ENCODE data around the gene ODAD2. TPM values are rescaled to one million over a fixed set of nuclear protein-coding genes. Genes with fewer than 3 reads are reported as not detected.

ODAD2 gene
- total and polyA plus RNA-seq, 3 experiments from 2014 or later = 0.20 TPM; not detected in 2

GRCh38 chr10:27804136-27804535, 194.7 kb downstream of the ODAD2 start:
- Histone ChIP-seq H3K4me1 (ENCODE audit: insufficient read depth, low read length) (no peaks in the 10 kb centered on the region), H3K27me3 (ENCODE audit: insufficient read depth, low read length, poor library complexity, severe bottlenecking) (no peaks in the 10 kb centered on the region), H3K9me3 (ENCODE audit: low read length) (no peaks in the 10 kb centered on the region), H3K4me3 (ENCODE audit: low read length) (no peak overlapping the region), H3K36me3 (ENCODE audit: insufficient read depth, low read length) (no peaks in the 10 kb centered on the region), H3K27ac (ENCODE audit: low read depth, low read length) (no peak overlapping the region)
- ChIA-PET CTCF (no interaction called here), POLR2A (no interaction called here)
- Mint-ChIP-seq H3K36me3 (no peaks in the 10 kb centered on the region), H3K27me3 (peaks cover 14 to 33% of the 10 kb centered on the region in 2 donors), H3K27ac (peak overlapping the region in 1 of 8 donors; percentile 89), H3K4me1 (no peaks in the 10 kb centered on the region), H3K4me3 (no peak overlapping the region), H3K9me3 (no peaks in the 10 kb centered on the region)
- no peak for DNase-seq

GRCh38 chr10:27801171-27801785, 197.6 kb downstream of the ODAD2 start:
- no peak overlapping the region for H3K27ac ChIP-seq (ENCODE audit: low read depth, low read length)
- no peaks in the 10 kb centered on the region for H3K36me3 ChIP-seq (ENCODE audit: insufficient read depth, low read length)
- CTCF ChIA-PET = no interaction called here
- no peaks in the 10 kb centered on the region for H3K27me3 ChIP-seq (ENCODE audit: insufficient read depth, low read length, poor library complexity, severe bottlenecking)
- H3K9me3 ChIP-seq (ENCODE audit: low read length) = no peaks in the 10 kb centered on the region
- Mint-ChIP-seq H3K4me3 (no peak overlapping the region), H3K4me1 (no peaks in the 10 kb centered on the region), H3K36me3 (no peaks in the 10 kb centered on the region), H3K27ac (no peak overlapping the region), H3K9me3 (no peaks in the 10 kb centered on the region), H3K27me3 (peaks cover 14 to 41% of the 10 kb centered on the region in 2 donors)
- no peak for DNase-seq
- no peak overlapping the region for H3K4me3 ChIP-seq (ENCODE audit: low read length)
- POLR2A ChIA-PET = no interaction called here
- H3K4me1 ChIP-seq (ENCODE audit: insufficient read depth, low read length) = no peaks in the 10 kb centered on the region

- H3K36me3 Mint-ChIP-seq = no peaks in the 10 kb centered on the region
- no peaks in the 10 kb centered on the region for H3K36me3 ChIP-seq (ENCODE audit: insufficient read depth, low read length)
Observed at GRCh38 chr10:27799046-27799445, 199.8 kb downstream of the ODAD2 start.

DNA sequence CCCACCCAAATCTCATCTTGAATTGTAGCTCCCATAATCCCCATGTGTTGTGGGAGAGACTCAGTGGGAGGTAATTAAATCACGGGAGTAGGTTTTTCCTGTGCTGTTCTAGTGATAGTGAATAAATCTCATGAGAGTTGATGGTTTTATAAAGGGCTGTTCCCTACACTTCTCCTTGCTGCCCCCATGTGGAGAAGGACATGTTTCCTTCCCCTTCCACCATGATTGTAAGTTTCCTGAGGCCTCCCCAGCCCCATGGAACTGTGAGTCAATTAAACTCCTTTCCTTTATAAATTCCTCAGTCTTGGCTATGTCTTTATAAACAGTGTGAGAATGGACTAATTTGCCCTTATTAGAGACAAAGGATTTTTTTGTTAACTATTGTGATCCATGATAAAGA, 204.7 kb downstream of the ODAD2 start:
- Histone ChIP-seq H3K27ac (ENCODE audit: low read depth, low read length) (no peak overlapping the region), H3K4me1 (ENCODE audit: insufficient read depth, low read length) (no peaks in the 10 kb centered on the region), H3K27me3 (ENCODE audit: insufficient read depth, low read length, poor library complexity, severe bottlenecking) (no peaks in the 10 kb centered on the region), H3K4me3 (ENCODE audit: low read length) (no peak overlapping the region), H3K9me3 (ENCODE audit: low read length) (no peaks in the 10 kb centered on the region), H3K36me3 (ENCODE audit: insufficient read depth, low read length) (no peaks in the 10 kb centered on the region)
- Mint-ChIP-seq H3K4me3 (no peak overlapping the region), H3K27me3 (peaks cover 14 to 51% of the 10 kb centered on the region in 2 donors), H3K9me3 (peaks cover 0 to 2% (median 0%) of the 10 kb centered on the region in 5 donors), H3K36me3 (no peaks in the 10 kb centered on the region), H3K27ac (no peak overlapping the region), H3K4me1 (no peaks in the 10 kb centered on the region)
- DNase-seq = no peak
- CTCF ChIA-PET = no interaction called here
- POLR2A ChIA-PET = no interaction called here

More at GRCh38 chr10:27799046-27799445, 199.8 kb downstream of the ODAD2 start:
- H3K27ac Mint-ChIP-seq = no peak overlapping the region
- Histone ChIP-seq H3K4me1 (ENCODE audit: insufficient read depth, low read length) (no peaks in the 10 kb centered on the region), H3K9me3 (ENCODE audit: low read length) (no peaks in the 10 kb centered on the region), H3K27me3 (ENCODE audit: insufficient read depth, low read length, poor library complexity, severe bottlenecking) (no peaks in the 10 kb centered on the region), H3K4me3 (ENCODE audit: low read length) (no peak overlapping the region), H3K27ac (ENCODE audit: low read depth, low read length) (no peak overlapping the region)
- H3K4me3 Mint-ChIP-seq = no peak overlapping the region
- DNase-seq = no peak
- H3K27me3 Mint-ChIP-seq = peaks cover 15 to 34% of the 10 kb centered on the region in 2 donors
- ChIA-PET CTCF (no interaction called here), POLR2A (no interaction called here)
- H3K4me1 Mint-ChIP-seq = no peaks in the 10 kb centered on the region
- H3K9me3 Mint-ChIP-seq = peaks cover 0 to 2% (median 0%) of the 10 kb centered on the region in 5 donors

DNA sequence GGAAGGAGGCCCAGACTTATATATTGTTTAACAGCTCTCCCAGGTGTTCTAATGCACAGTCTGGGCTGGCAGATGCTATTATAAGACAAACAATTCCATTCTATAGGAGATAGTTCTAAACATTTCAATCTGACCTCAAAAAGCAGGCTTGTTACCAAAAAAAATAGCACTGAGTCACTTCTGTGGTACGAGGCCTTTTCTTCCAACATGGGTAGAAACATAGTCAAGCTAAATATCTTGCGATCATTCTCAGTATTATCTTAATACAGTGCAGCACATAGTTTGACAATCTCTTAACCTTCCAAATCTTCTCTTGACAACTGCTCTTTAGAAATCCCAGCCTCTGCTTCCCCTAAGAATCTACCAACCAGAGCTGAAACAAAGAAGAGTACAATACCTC, 206.7 kb downstream of the ODAD2 start:
- no peaks in the 10 kb centered on the region for H3K36me3 ChIP-seq (ENCODE audit: insufficient read depth, low read length)
- ChIA-PET POLR2A (no interaction called here), CTCF (interaction anchor here (1.1 kb wide), 1 partner anchor 49 kb away, joined by 3 read pairs; no protein-coding TSS in a partner anchor)
- peaks cover 18 to 55% of the 10 kb centered on the region in 2 donors for H3K27me3 Mint-ChIP-seq
- no peak for DNase-seq
- H3K4me1 Mint-ChIP-seq = no peaks in the 10 kb centered on the region
- no peaks in the 10 kb centered on the region for H3K27me3 ChIP-seq (ENCODE audit: insufficient read depth, low read length, poor library complexity, severe bottlenecking)
- H3K9me3 ChIP-seq (ENCODE audit: low read length) = no peaks in the 10 kb centered on the region
- H3K4me3 ChIP-seq (ENCODE audit: low read length) = no peak overlapping the region
- H3K4me1 ChIP-seq (ENCODE audit: insufficient read depth, low read length) = no peaks in the 10 kb centered on the region
- no peak overlapping the region for H3K4me3 Mint-ChIP-seq
- H3K9me3 Mint-ChIP-seq = peaks cover 0 to 2% (median 0%) of the 10 kb centered on the region in 5 donors
- H3K27ac Mint-ChIP-seq = no peak overlapping the region
- H3K36me3 Mint-ChIP-seq = no peaks in the 10 kb centered on the region
- no peak overlapping the region for H3K27ac ChIP-seq (ENCODE audit: low read depth, low read length)

DNA sequence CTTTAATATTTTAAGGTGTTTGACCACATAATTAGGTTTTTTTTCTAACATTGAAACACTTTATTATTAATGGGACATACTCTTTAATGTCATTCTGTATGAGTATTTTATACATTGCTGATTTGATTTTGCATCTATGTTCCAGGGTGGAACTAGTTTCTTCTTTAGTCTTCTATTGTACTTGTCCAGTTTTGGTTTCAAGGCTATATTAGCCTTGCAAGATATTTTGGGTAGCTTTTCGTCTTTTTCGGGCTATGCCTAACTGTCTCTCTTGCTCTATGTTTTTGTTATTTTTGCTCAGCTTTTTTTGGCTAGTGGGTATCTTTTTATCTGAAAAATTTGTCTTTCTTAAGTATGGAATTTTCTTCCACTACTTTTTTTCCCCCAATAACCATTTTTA, 214.6 kb downstream of the ODAD2 start:
- Histone ChIP-seq H3K9me3 (ENCODE audit: low read length) (no peaks in the 10 kb centered on the region), H3K27me3 (ENCODE audit: insufficient read depth, low read length, poor library complexity, severe bottlenecking) (peaks cover 3% of the 10 kb centered on the region), H3K4me1 (ENCODE audit: insufficient read depth, low read length) (no peaks in the 10 kb centered on the region), H3K27ac (ENCODE audit: low read depth, low read length) (no peak overlapping the region), H3K4me3 (ENCODE audit: low read length) (no peak overlapping the region), H3K36me3 (ENCODE audit: insufficient read depth, low read length) (no peaks in the 10 kb centered on the region)
- H3K27me3 Mint-ChIP-seq = peaks cover 13 to 31% of the 10 kb centered on the region in 2 donors
- no peaks in the 10 kb centered on the region for H3K36me3 Mint-ChIP-seq
- no peak for DNase-seq
- no peak overlapping the region for H3K27ac Mint-ChIP-seq
- CTCF ChIA-PET = interaction anchor here (0.6 kb wide), 1 partner anchor 606 kb away, joined by 3 read pairs; no protein-coding TSS in a partner anchor
- POLR2A ChIA-PET = no interaction called here
- H3K4me1 Mint-ChIP-seq = no peaks in the 10 kb centered on the region
- H3K4me3 Mint-ChIP-seq = no peak overlapping the region
- H3K9me3 Mint-ChIP-seq = peaks cover 0 to 3% (median 0%) of the 10 kb centered on the region in 5 donors

DNA sequence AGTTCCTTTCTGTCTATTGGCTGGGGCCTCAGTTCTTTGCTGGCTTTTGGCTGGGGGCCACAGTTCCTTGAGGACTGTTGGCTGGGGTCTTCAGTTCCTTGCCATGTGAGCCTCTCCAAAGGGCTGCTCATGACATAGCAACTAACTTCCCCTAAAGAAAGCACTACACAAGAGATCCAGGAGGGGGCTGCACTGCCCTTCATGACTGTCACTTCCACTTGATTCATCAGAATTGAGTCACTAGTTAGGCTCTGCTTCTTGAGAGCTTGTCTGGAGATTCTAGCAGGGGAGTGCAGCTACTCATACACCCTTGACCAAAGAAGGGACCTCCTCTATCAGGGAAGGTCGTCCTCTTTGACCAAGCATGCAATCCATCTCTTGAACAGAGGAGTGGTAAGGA, 215.2 kb downstream of the ODAD2 start:
- DNase-seq = peak in 2 of 5 donors; percentile 12 to 19
- no peaks in the 10 kb centered on the region for H3K9me3 ChIP-seq (ENCODE audit: low read length)
- no peak overlapping the region for H3K4me3 Mint-ChIP-seq
- peaks cover 13 to 25% of the 10 kb centered on the region in 2 donors for H3K27me3 Mint-ChIP-seq
- H3K27me3 ChIP-seq (ENCODE audit: insufficient read depth, low read length, poor library complexity, severe bottlenecking) = peaks cover 3% of the 10 kb centered on the region
- ChIA-PET CTCF (interaction anchor here (0.6 kb wide), 1 partner anchor 607 kb away, joined by 3 read pairs; no protein-coding TSS in a partner anchor), POLR2A (no interaction called here)
- no peak overlapping the region for H3K27ac Mint-ChIP-seq
- H3K36me3 Mint-ChIP-seq = no peaks in the 10 kb centered on the region
- no peaks in the 10 kb centered on the region for H3K4me1 Mint-ChIP-seq
- no peaks in the 10 kb centered on the region for H3K36me3 ChIP-seq (ENCODE audit: insufficient read depth, low read length)
- H3K4me3 ChIP-seq (ENCODE audit: low read length) = no peak overlapping the region
- peaks cover 0 to 3% (median 0%) of the 10 kb centered on the region in 5 donors for H3K9me3 Mint-ChIP-seq
- H3K27ac ChIP-seq (ENCODE audit: low read depth, low read length) = no peak overlapping the region
- no peaks in the 10 kb centered on the region for H3K4me1 ChIP-seq (ENCODE audit: insufficient read depth, low read length)

DNA sequence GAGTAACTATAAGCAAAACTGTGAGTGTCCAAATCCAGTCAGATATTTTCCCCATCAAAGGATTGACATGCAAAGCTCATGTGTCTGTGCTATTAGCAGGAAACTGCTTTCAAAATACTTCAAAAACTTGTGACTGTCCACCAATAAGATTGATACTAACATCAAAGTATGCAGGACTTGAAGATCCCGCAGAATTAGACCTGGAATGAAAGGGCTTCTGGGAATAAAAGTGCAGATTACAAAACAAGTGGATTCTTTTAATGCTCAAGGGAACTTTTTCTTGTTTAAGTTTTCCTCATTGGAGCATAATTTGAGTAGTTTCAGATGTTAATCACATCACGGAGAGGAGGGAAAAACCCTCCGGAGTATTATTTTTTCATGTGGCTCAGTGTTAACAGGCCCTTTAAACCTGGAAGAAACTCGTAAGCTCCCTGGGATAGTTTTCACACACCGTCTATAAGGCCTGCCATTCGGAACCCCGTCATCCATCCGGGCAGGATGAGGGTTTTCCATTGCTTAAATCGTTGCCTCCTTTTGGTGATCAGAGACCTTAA, 219.3 kb downstream of the ODAD2 start:
- no peak overlapping the region for H3K27ac Mint-ChIP-seq
- H3K36me3 Mint-ChIP-seq = no peaks in the 10 kb centered on the region
- POLR2A ChIA-PET = no interaction called here
- Histone ChIP-seq H3K4me3 (ENCODE audit: low read length) (no peak overlapping the region), H3K9me3 (ENCODE audit: low read length) (no peaks in the 10 kb centered on the region), H3K27me3 (ENCODE audit: insufficient read depth, low read length, poor library complexity, severe bottlenecking) (peaks cover 3% of the 10 kb centered on the region), H3K36me3 (ENCODE audit: insufficient read depth, low read length) (no peaks in the 10 kb centered on the region), H3K4me1 (ENCODE audit: insufficient read depth, low read length) (no peaks in the 10 kb centered on the region), H3K27ac (ENCODE audit: low read depth, low read length) (no peak overlapping the region)
- H3K4me3 Mint-ChIP-seq = no peak overlapping the region
- H3K4me1 Mint-ChIP-seq = no peaks in the 10 kb centered on the region
- peaks cover 18 to 40% of the 10 kb centered on the region in 2 donors for H3K27me3 Mint-ChIP-seq
- H3K9me3 Mint-ChIP-seq = peaks cover 0 to 3% (median 0%) of the 10 kb centered on the region in 5 donors
- CTCF ChIA-PET = no interaction called here
- DNase-seq = no peak

Data from CD8-positive, alpha-beta memory T cell (primary cell).